CD14-positive monocyte (primary cell): ENCODE measurements around the gene IZUMO4. TPM values are rescaled to one million over a fixed set of nuclear protein-coding genes. Genes with fewer than 3 reads are reported as not detected.

Experiments
- DNase-seq, 3 donors: peaks; one replicate each; pipeline ENCODE4 v3.0.0-alpha.2; 2011 to 2022
- H2AFZ ChIP-seq: 2 replicates; pipeline ENCODE4 v1.6.0; 2012; ENCODE audit warnings: mild to moderate bottlenecking, low read depth, low read length, inconsistent platforms; ENCODE audit not compliant: insufficient read depth, poor library complexity, severe bottlenecking
- H3K27ac ChIP-seq, 2 donors: 1 replicate in 1 of 2; 2 replicates in 1 of 2; pipeline ENCODE4 v1.5.1; 2012 to 2013; ENCODE audit warnings: low read length in 2 of 2, control low read depth in 1 of 2, inconsistent platforms in 1 of 2, low read depth in 1 of 2, mild to moderate bottlenecking in 1 of 2
- H3K27me3 ChIP-seq, 2 donors: one replicate each; pipeline versions ENCODE4 v1.6.0 to v1.6.1; 2011 to 2013; ENCODE audit warnings: low read length in 2 of 2; ENCODE audit not compliant: control insufficient read depth in 2 of 2, insufficient read depth in 2 of 2
- H3K36me3 ChIP-seq, 2 donors: replicated peaks in 1 of 2; 1 replicate in 1 of 2; 2 replicates in 1 of 2; pipeline versions ENCODE4 v1.5.1 to v1.6.1; 2012 to 2013; ENCODE audit warnings: low read length in 2 of 2, control low read depth in 1 of 2, inconsistent platforms in 1 of 2, mild to moderate bottlenecking in 1 of 2; ENCODE audit not compliant: insufficient read depth in 2 of 2, control insufficient read depth in 1 of 2
- H3K4me1 ChIP-seq, 2 donors: 1 replicate in 1 of 2; 2 replicates in 1 of 2; pipeline versions ENCODE4 v1.5.1 to v1.6.1; 2012 to 2013; ENCODE audit warnings: low read length in 2 of 2, control low read depth in 1 of 2, inconsistent platforms in 1 of 2, mild to moderate bottlenecking in 1 of 2, moderate library complexity in 1 of 2; ENCODE audit not compliant: insufficient read depth in 2 of 2, control insufficient read depth in 1 of 2
- H3K4me2 ChIP-seq: replicated peaks from 2 replicates; pipeline ENCODE3; 2012; ENCODE audit warnings: low read length, moderate library complexity, mild to moderate bottlenecking; ENCODE audit not compliant: poor library complexity, severe bottlenecking; ENCODE audit errors: extremely low read depth
- H3K4me3 ChIP-seq, 3 experiments: fragments of 200-600 bp in 1 of 3; sonication (generic) in 1 of 3; replicated peaks in 1 of 3; 1 replicate in 2 of 3; 2 replicates in 1 of 3; pipeline ENCODE4 v1.5.1; 2011 to 2013; ENCODE audit warnings: low read length in 3 of 3, mild to moderate bottlenecking in 3 of 3, control low read depth in 2 of 3, low read depth in 2 of 3, inconsistent platforms in 1 of 3, moderate library complexity in 1 of 3
- H3K79me2 ChIP-seq: 2 replicates; pipeline ENCODE4 v1.6.0; 2012; ENCODE audit warnings: mild to moderate bottlenecking, control low read depth, inconsistent platforms, low read length, moderate library complexity; ENCODE audit not compliant: insufficient read depth
- H3K9ac ChIP-seq: 2 replicates; pipeline ENCODE4 v1.6.0; 2017; ENCODE audit warnings: low read length, mild to moderate bottlenecking; ENCODE audit not compliant: insufficient read depth, poor library complexity, severe bottlenecking
- H3K9me3 ChIP-seq, 2 donors: replicated peaks in 1 of 2; 1 replicate in 1 of 2; 2 replicates in 1 of 2; pipeline versions ENCODE4 v1.5.1 to v1.6.1; 2012 to 2013; ENCODE audit warnings: low read length in 2 of 2, control low read depth in 1 of 2; ENCODE audit not compliant: control insufficient read depth in 1 of 2, insufficient read depth in 1 of 2
- H4K20me1 ChIP-seq: 2 replicates; pipeline ENCODE4 v1.6.0; 2012; ENCODE audit warnings: mild to moderate bottlenecking, low read length, control low read depth, moderate library complexity; ENCODE audit not compliant: insufficient read depth
- H3K27ac Mint-ChIP-seq, 7 donors: one replicate each; pipeline ENCODE4 v1.8.0; 2020; ENCODE audit warnings: mild to moderate bottlenecking in 7 of 7, mixed read lengths in 7 of 7, moderate library complexity in 6 of 7, inconsistent platforms in 2 of 7
- H3K27me3 Mint-ChIP-seq, 3 donors: one replicate each; pipeline ENCODE4 v1.8.0; 2021 to 2022; ENCODE audit warnings: low read depth in 3 of 3, mild to moderate bottlenecking in 3 of 3, mixed read lengths in 3 of 3, moderate library complexity in 3 of 3, inconsistent platforms in 1 of 3
- H3K36me3 Mint-ChIP-seq, 2 donors: one replicate each; pipeline ENCODE4 v1.8.0; 2020; ENCODE audit warnings: mixed read lengths in 2 of 2, inconsistent platforms in 1 of 2, mild to moderate bottlenecking in 1 of 2
- H3K4me1 Mint-ChIP-seq: one replicate; pipeline ENCODE4 v1.8.0; 2020; ENCODE audit warnings: mild to moderate bottlenecking, mixed read lengths
- H3K4me3 Mint-ChIP-seq, 2 donors: one replicate each; pipeline ENCODE4 v1.8.0; 2020; ENCODE audit warnings: mild to moderate bottlenecking in 2 of 2, mixed read lengths in 2 of 2, moderate library complexity in 1 of 2
- H3K9me3 Mint-ChIP-seq, 7 donors: one replicate each; pipeline ENCODE4 v1.8.0; 2020 to 2022; ENCODE audit warnings: mixed read lengths in 7 of 7, mild to moderate bottlenecking in 6 of 7, moderate library complexity in 6 of 7, inconsistent platforms in 2 of 7
- CTCF ChIP-seq: fragments of 200-600 bp; IDR thresholded peaks from one replicate; pipeline ENCODE4 v1.8.0; 2022; ENCODE audit warnings: antibody characterized with exemption, mild to moderate bottlenecking
- WGBS: methylation state at CpG from one replicate; pipeline ENCODE4 v1.1.5; 2013; ENCODE audit warnings: missing lambda C conversion rate; ENCODE audit not compliant: insufficient coverage; 5-methylcytosine and 5-hydroxymethylcytosine counted together
- intact Hi-C, 2 donors: fragments of 100-400 bp; cut with micrococcal nuclease; formaldehyde crosslinking; loops; one replicate each; pipeline versions ENCODE4 v1.15.0 to v1.15.1; 2023
- polyA plus RNA-seq, 3 donors: library from polyadenylated mRNA; depleted of rRNA in 1 of 3; unstranded in 2 of 3; stranded (reverse) in 1 of 3; fragments of 300-500 nt in 2 of 3; fragments of >200 nt in 1 of 3; fragmentation: Illumina TruSeq in 2 of 3; gene quantifications; 1 replicate in 2 of 3; 2 replicates in 1 of 3; pipeline ENCODE4 v1.2.3, GENCODE V29; 2012 to 2021

The IZUMO4 gene
- polyA plus RNA-seq, 3 donors: 0.41 to 17.5 (median 0.80) TPM

- Mint-ChIP-seq H3K36me3 (peaks cover 1 to 35% of the 10 kb centered on the region in 2 donors), H3K4me1 (peaks cover 32% of the 10 kb centered on the region), H3K4me3 (no peak overlapping the region), H3K27me3 (peaks cover 0 to 1% (median 0%) of the 10 kb centered on the region in 3 donors), H3K9me3 (no peaks in the 10 kb centered on the region), H3K27ac (peak overlapping the region in 6 of 7 donors; percentile 37 to 84 (median 70))
- Histone ChIP-seq H3K9me3 (no peaks in the 10 kb centered on the region), H3K4me1 (peaks cover 34 to 35% of the 10 kb centered on the region in 2 donors), H3K36me3 (peaks cover 17 to 26% of the 10 kb centered on the region in 2 donors), H3K27me3 (no peaks in the 10 kb centered on the region), H3K79me2 (peaks cover 76% of the 10 kb centered on the region), H4K20me1 (peaks cover 73% of the 10 kb centered on the region), H3K4me2 (no peak overlapping the region), H3K4me3 (no peak overlapping the region), H3K9ac (no peak overlapping the region), H3K27ac (peak overlapping the region in 1 of 2 donors; percentile 45), H2AFZ (no peak overlapping the region)
- TF ChIP-seq CTCF: no peak
- 78% methylated on average over 14 of the region's 16 CpGs for WGBS
- no peak for DNase-seq
- intact Hi-C loops: no loop called here
Measured at GRCh38 chr19:2148482-2149135, 51.9 kb downstream of the IZUMO4 start.

Other genes with a start within 250 kb of the IZUMO4 start
- gene REXO1, start 248.4 kb upstream of the IZUMO4 start, polyA plus RNA-seq: 10 to 100 TPM in 1 of 3 donors, 1 to 10 TPM in 2; 2.8 to 60.8 (median 3.0) TPM
- gene KLF16, start 233.3 kb upstream of the IZUMO4 start, polyA plus RNA-seq: 10 to 100 TPM in 1 of 3 donors, under 1 TPM in 2; 0.51 to 23.3 (median 0.67) TPM
- gene ABHD17A, start 211.4 kb upstream of the IZUMO4 start, polyA plus RNA-seq: 10 to 100 TPM; 69.8 to 96.1 (median 79.0) TPM
- 1 to 10 TPM; 2.7 to 3.2 (median 3.1) TPM for gene ADAT3, start 191.5 kb upstream of the IZUMO4 start, polyA plus RNA-seq
- gene SCAMP4, start 191.5 kb upstream of the IZUMO4 start, polyA plus RNA-seq: 10 to 100 TPM; 11.9 to 39.4 (median 15.4) TPM
- 100 to 1,000 TPM in 1 of 3 donors, 10 to 100 TPM in 2; 10.8 to 215 (median 20.3) TPM for gene CSNK1G2, start 155.7 kb upstream of the IZUMO4 start, polyA plus RNA-seq
- gene BTBD2, start 81.2 kb upstream of the IZUMO4 start, polyA plus RNA-seq: 10 to 100 TPM in 1 of 3 donors, 1 to 10 TPM in 2; 2.8 to 36.0 (median 3.3) TPM
- 100 to 1,000 TPM in 1 of 3 donors, 10 to 100 TPM in 2; 16.9 to 333 (median 21.8) TPM for gene MKNK2, start 45.7 kb upstream of the IZUMO4 start, polyA plus RNA-seq
- gene MOB3A, start 589 bp upstream of the IZUMO4 start, polyA plus RNA-seq: 100 to 1,000 TPM in 1 of 3 donors, 10 to 100 TPM in 2; 60.5 to 179 (median 96.3) TPM
- gene AP3D1, start 54.7 kb downstream of the IZUMO4 start, polyA plus RNA-seq: 100 to 1,000 TPM in 1 of 3 donors, 10 to 100 TPM in 1, 1 to 10 TPM in 1; 9.6 to 105 (median 12.4) TPM
- gene DOT1L, start 67.0 kb downstream of the IZUMO4 start, polyA plus RNA-seq: 10 to 100 TPM in 1 of 3 donors, under 1 TPM in 2; 0.32 to 18.2 (median 0.75) TPM
- 10 to 100 TPM; 62.1 to 90.0 (median 69.0) TPM for gene PLEKHJ1, start 139.4 kb downstream of the IZUMO4 start, polyA plus RNA-seq
- 10 to 100 TPM in 2 of 3 donors, 1 to 10 TPM in 1; 8.0 to 70.8 (median 11.6) TPM for gene SF3A2, start 139.9 kb downstream of the IZUMO4 start, polyA plus RNA-seq
- gene AMH, start 152.4 kb downstream of the IZUMO4 start, polyA plus RNA-seq: under 1 TPM in 1 of 3 donors, not detected in 2; 0.12 TPM
- under 1 TPM in 2 of 3 donors, not detected in 1; 0.38 to 0.50 TPM for gene JSRP1, start 159.5 kb downstream of the IZUMO4 start, polyA plus RNA-seq
- 1 to 10 TPM; 2.4 to 6.3 (median 2.9) TPM for gene PEAK3, start 185.3 kb downstream of the IZUMO4 start, polyA plus RNA-seq
- gene LINGO3, start 211.2 kb downstream of the IZUMO4 start, polyA plus RNA-seq: 1 to 10 TPM in 2 of 3 donors, under 1 TPM in 1; 0.08 to 2.8 (median 2.2) TPM
- gene LSM7, start 231.7 kb downstream of the IZUMO4 start, polyA plus RNA-seq: 100 to 1,000 TPM in 2 of 3 donors, 10 to 100 TPM in 1; 98.6 to 312 (median 132) TPM
- 10 to 100 TPM in 1 of 3 donors, 1 to 10 TPM in 2; 5.7 to 64.9 (median 8.7) TPM for gene SPPL2B, start 231.8 kb downstream of the IZUMO4 start, polyA plus RNA-seq